HG03378 (cell line): Measurements from ENCODE around the gene ZSCAN16.

Experiments used
- ATAC-seq: cut with Tn5 transposase; IDR thresholded peaks from one replicate; pipeline ENCODE4 v1.9.1; 2021; ENCODE audit warnings: mild to moderate bottlenecking, moderate library complexity; ENCODE audit not compliant: unreplicated experiment

Gene ZSCAN16

DNA sequence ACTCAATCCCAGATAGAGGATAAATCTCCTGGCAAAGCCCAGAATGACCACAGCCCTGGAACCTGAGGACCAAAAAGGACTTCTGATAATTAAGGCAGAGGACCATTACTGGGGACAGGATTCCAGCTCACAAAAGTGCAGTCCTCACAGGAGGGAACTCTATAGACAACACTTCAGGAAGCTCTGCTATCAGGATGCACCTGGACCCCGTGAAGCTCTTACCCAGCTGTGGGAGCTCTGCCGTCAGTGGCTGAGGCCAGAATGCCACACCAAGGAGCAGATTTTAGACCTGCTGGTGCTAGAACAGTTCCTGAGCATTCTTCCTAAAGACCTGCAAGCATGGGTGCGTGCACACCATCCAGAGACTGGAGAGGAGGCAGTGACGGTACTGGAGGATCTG lies 992 bp downstream of the ZSCAN16 start:
- ATAC-seq: no peak

DNA sequence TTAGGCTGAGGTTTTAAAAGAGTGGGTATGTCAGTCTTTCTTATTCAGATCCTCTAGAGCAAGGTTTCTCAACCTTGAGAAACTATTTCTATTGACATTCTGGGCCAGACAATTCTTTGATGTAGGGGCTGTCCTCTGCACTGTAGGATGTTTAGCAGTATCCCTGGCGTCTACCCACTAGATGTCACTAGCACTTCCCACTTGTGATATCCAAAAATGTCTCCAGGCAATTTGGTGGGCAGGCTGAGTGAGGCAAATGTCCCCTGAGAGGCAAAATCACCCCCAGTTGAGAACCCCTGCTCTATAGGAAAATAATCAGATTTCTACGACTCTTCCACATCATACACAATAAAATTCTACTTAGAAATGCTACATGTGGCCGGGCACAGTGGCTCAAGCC lies 9.6 kb downstream of the ZSCAN16 start:
- no peak for ATAC-seq

DNA sequence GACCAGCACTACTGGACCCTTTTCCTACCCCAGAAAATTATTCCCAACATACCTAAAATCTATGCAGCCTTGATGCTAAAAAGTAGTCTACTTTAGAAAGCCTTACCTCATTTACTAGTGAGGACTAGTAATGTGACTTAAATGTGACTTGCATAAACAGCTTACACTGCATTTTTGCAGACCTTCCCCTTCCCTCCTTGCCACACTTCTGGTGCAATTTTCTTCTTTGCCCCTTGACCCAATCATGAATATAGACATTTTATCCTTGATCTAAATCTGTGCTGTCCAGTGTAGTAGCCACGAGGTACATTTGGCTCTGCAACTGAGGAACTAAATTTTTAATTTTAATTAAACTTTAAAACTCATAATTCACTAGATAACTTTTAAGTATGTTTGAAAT lies 10.3 kb downstream of the ZSCAN16 start:
- ATAC-seq: no peak

- no peak for ATAC-seq
Measured at GRCh38 chr6:28135393-28135792, 11.0 kb downstream of the ZSCAN16 start.

DNA sequence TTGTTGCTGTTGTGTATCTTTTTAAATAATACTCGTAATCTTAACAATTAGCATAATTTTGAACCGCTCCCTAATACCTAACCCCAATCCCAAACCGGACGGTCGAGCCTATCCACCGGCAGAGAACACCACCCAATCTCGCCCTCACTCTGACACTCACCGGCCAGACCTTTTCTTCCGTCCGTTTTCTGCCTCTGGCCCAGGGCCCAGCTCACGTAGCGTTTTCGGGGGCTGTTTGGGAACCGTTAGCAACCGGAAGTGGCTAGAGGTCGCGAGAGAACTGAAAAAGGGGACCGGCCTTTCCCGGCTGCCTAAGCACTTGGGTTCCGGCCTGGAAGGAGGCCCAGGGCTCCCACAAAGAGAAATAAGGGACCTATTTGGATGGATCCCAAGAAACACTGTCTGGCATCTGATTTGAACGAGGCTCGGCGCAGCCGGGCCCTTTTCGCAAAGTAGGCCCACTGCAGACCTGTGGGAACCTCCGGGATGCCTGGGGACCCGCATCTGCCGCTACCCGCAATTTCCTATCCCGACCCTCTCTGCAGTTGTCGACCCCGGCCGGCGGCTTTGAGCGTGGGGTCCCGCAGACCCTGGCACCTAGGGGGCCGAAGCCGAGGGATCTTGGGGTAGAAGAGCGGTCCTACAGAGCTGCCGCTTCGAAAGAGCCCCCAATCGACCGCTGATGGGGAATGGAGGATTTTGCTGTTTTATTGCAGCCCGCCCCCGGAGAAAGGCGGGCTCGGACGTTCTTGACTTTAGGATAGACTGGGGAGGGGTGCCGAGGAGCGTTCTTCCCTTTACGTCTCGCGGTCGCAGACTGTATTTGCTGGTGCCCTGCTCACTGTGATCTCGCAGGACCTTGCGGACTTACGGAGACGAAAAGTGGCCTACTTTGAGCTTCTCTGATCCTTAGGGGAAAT lies 12.4 kb downstream of the ZSCAN16 start:
- peak; percentile 44 for ATAC-seq

DNA sequence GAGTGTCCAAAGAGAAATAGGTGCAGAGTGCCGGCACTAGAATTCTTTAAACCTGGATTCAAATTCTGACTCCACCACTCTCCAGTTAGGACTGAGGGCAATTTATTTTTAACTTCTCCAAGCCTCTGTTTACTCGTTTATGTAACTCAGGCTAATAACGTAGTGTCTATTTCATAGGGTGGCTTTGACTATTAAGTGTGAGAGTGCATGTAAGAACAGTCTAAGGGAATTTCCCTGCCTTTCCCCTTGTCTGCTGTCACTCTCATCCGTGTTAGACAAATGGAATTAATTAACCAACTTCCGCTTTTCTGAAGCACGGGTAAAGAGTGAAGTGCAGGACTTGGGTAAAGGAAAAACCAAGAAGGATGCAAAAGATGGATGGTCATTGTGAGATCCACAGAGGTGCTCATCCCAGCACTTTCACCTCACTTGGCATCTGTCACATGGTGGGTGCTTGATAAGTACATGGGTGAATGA lies 13.1 kb downstream of the ZSCAN16 start:
- peak; percentile 37 for ATAC-seq

DNA sequence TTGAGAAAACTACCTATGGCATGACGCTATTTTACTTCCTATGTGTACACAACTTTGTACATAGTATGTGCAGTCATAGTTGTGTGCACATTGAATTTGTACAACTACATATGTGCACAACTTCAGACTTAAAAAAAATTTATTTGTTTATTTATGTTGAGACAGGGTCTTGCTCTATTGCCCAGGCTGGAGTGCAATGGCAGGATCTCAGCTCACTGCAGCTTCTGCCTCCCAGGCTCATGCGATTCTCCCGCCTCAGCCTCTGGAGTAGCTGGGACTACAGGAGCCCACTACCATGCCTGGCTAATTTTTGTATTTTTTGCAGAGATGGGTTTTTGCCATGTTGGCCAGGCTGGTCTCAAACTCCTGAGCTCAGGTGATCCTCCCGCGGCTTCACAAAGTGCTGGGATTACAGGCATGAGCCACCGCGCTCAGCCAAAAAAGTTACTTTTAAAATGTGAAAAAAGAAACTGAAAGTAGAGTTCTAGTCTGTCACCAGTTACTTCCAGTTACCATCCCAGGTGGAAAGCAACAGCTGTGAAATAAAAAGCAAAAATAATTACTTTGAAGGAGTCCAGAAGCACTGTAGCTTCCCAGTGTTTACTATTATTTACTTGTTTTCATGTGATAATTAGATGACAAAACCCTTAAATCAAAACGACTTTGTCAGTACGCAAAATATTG lies 15.6 kb downstream of the ZSCAN16 start:
- ATAC-seq: no peak

- ATAC-seq: no peak
Measured at GRCh38 chr6:28140616-28141015, 16.2 kb downstream of the ZSCAN16 start.

DNA sequence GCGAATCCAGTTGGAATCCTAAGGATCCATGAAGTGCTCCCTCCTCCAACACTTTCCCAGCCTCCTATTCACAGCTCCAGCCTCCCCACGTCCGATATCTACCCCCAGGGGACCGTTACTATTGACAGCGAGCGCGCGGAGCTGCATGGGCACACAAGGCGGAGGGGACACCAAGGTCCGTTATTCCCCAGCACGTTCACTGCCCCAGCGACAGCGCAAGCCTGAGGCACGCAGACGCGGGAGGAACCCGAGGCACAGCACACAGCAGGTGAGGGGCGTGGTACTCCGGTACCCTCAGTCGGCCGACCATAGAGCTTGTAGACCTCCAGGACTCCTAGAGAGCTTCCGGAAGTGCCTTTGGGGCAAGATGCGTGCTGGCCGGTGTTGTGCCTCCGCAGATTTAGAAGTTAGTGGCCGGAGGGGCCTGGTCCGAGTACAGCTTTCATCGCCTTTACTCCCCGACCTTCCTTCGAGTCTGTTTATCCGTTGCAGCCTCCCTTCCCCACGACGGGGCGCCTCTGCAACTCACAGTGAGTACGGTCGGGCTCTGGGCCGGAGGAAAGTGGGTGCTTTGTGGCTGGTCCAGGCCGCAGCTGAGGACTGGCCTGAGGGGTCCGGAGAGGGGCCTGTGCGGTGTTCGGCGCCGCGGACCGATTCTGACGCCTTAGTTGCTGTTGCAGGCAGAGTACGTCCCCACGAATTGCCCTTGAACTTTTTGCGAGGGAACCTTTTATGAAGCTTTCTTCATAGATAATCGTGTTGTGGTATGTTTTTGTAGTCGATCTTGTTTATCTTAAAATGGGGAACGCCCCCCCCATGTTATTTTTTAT lies 17.3 kb downstream of the ZSCAN16 start, which contains the start of gene ZKSCAN8:
Gene ZKSCAN8, plus strand, starts transcription at position 384 of the 830 bp plus-strand sequence. CDS start 6,525 bp downstream, outside the sequence.
- ATAC-seq: peak; percentile 73

GRCh38 chr6:28142446-28142845 lies 18.0 kb downstream of the ZSCAN16 start:
- ATAC-seq: no peak

DNA sequence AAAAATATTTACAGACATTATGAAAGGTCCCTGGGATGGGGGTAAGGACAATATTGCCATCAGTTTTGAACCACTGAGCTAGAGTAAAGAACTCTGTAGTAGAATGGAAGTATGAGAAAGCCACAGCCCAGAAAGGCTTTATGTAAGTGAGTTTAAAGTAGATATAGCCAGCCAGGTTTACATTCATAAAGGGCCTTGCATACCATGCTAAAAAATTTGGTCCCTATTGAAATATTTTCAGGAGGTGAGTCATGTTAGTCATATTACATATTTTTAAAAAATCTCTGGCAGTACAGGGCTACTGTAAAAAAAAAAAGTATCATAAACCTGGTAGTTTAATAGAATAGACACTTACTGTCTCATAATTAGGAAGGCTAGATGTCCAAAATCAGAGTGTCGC lies 20.8 kb downstream of the ZSCAN16 start:
- ATAC-seq: no peak

DNA sequence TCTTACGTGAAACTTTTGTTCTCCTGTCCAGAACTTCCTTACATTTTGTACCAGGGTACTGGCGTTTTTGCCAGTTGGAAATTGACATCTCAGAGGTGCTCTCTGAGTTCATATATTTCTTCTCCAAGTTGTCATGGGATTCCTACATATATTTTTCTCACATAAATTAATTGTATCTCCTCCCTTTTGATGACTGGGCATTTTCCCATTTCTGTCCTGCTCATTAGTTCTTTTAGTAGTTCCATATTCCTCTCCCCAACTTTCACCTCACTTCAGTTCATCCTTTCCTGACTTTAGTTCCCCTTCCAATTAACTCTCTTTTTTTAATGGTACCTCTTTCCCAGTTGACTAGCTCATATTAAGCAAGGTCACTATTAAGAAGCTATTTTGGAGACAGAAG lies 28.1 kb downstream of the ZSCAN16 start:
- ATAC-seq: no peak

DNA sequence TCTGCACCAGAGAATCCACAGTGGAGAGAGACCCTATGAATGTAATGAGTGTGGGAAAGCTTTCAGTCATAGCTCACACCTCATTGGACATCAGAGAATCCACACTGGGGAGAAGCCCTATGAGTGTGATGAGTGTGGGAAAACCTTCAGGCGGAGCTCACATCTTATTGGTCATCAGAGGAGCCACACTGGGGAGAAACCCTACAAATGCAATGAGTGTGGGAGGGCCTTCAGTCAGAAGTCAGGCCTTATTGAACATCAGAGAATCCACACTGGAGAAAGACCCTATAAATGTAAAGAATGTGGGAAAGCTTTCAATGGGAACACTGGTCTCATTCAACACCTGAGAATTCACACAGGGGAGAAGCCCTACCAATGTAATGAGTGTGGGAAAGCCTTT lies 29.1 kb downstream of the ZSCAN16 start:
- no peak for ATAC-seq

DNA sequence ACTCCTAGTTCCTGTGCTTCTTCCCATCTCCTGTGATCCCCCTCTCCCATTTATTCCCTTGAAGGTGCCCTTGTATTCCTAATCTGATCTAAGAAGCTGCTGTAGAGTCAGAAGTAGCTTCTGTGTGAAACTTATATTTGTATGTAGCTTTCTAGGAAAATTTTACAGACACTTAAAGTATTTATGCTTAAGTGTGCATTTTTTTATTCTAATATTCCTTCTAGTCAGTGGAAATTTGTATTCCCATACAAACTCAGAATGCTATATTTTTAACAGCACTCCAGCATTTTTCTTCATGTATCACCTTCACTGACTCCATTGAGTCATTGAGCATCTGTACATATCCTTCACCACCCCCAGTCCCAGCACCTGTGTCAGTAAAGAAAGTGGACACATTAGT lies 29.9 kb downstream of the ZSCAN16 start:
- ATAC-seq: no peak

GRCh38 chr6:28158318-28158717 lies 33.9 kb downstream of the ZSCAN16 start:
- no peak for ATAC-seq

DNA sequence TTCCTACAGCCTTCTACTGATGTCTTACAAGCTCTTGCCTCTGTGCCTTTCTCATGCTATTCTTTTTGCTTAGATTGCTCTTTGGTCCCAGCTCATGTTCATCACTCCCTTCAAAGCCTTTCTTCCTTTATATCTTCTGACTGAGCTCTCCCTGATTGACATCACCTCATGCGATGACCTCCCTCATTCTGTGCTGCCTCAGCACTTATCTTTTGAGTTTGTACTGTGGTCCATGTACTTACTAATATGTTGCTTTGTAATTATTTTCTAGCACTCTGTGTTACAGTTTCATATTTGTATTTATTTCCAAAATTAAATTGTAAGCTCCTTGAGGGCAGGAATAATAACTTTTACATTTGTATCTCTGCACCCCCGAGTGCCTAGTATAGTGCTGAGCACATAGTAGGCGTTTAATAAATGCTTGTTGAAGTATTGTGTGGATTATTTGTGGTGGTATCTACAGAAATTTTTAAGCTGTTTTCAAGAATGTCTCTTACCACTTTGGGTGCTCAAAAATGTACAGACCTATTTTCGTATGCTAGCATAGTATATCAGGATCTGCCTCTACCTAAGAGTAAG lies 34.7 kb downstream of the ZSCAN16 start:
- no peak for ATAC-seq

- ATAC-seq: no peak
Measured at GRCh38 chr6:28160233-28160632, 35.8 kb downstream of the ZSCAN16 start.

- ATAC-seq: peak; percentile 87
Measured at GRCh38 chr6:28161410-28162079, 37.1 kb downstream of the ZSCAN16 start.

GRCh38 chr6:28165563-28165962 lies 41.2 kb downstream of the ZSCAN16 start:
- ATAC-seq: no peak

- no peak for ATAC-seq
Measured at GRCh38 chr6:28167068-28167467, 42.7 kb downstream of the ZSCAN16 start.
